Esophagus muscularis mucosa (tissue), 3 donors: Measurements from ENCODE around the gene DSCAML1.

Experiments used
- CTCF ChIP-seq, 3 experiments: fragments of 200-600 bp in 2 of 3; fragments of 450-650 bp in 1 of 3; sonication (generic) in 2 of 3; IDR thresholded peaks; one replicate each; pipeline ENCODE4 v1.5.1; 2017 to 2019; ENCODE audit warnings: antibody characterized with exemption in 3 of 3, mild to moderate bottlenecking in 2 of 3, moderate library complexity in 1 of 3
- POLR2A ChIP-seq: fragments of 450-650 bp; IDR thresholded peaks from one replicate; pipeline ENCODE4 v1.6.1; 2017; ENCODE audit warnings: antibody characterized with exemption, moderate library complexity, mild to moderate bottlenecking, low read depth

DNA sequence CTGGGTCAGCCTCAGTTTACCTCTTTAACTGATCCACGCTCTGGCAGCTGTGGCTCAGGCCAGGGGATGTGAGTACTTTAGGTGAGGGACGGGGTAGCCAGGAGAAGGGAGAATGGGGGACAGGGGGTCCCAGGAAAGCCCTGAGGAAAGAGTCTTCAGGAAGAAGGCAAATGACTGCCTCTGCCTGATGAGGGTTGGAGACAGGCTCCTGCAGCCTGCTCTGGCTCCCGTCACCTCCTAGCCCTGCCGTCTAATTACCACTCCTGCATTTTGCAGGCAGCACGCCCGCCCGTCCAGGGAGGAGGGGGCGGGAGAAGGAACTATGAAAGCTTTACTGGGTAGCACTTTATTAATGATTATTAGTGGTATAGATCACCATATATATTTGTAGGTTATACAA, 352.8 kb downstream of the DSCAML1 start:
- TF ChIP-seq CTCF (IDR thresholded peaks at IDR 0.05): no peak
- TF ChIP-seq POLR2A: no peak
